GM19023 (cell line): Measurements from ENCODE around the gene RDH13.
"Not testable (repeated sequence)": the region's sequence is repeated elsewhere in the genome, so short reads cannot be mapped to it uniquely, and the experiment has no call there.

Experiments used
- ATAC-seq: cut with Tn5 transposase; IDR thresholded peaks from one replicate; pipeline ENCODE4 v1.9.1; 2021; ENCODE audit warnings: mild to moderate bottlenecking, moderate library complexity; ENCODE audit not compliant: unreplicated experiment

RDH13 gene

DNA sequence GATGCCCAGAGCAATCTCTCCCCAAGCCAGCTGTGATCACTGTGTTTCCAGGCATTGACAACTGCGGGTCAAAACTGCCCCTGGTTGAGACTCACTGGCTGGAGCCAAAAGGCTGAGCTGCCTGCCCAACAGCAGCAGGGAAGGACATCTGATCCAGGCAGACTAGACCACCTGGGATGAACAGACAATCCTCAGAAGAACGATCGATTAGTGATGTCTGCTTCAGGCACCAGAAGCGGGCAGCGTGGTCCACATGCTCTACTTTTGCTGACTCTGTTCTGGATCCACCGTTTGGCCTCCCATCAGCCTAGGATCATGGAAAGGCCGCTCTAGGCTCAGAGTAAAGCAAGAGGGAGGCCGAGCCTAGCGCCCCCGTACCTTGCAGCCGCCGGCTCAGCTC, 15.0 kb downstream of the RDH13 start:
- no peak for ATAC-seq

DNA sequence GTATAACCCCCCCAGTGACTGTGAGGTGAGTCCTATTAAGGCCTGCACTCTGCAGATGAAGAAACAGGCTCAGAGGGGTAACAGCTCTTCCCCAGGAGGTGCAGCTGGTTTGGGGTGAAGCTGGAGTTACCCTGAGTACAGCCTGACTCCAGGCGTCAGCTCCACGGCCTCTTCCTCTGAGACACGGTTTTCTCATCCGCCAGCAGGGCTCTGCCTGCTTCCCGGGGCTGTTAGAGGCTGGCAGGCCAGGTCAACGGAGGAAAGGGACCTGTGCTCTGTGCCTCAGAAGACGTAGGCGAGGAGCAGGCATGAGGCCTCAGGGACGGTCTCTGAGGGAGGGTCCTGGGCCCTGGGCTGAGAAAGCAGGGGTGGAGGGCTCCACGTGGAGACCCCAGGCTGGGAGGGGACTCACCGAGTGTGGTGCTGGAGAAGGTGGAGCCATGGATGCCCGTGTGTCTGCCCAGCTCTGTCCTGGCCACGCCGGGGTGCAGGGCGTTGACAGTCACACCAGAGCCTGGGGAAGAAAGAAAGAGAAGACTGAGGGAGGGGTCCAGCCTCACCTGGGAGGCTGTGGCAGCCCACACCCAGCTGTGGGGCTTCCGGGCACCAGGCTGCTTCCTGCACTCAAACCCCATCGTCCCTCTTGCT, 15.8 kb downstream of the RDH13 start:
- ATAC-seq = no peak

DNA sequence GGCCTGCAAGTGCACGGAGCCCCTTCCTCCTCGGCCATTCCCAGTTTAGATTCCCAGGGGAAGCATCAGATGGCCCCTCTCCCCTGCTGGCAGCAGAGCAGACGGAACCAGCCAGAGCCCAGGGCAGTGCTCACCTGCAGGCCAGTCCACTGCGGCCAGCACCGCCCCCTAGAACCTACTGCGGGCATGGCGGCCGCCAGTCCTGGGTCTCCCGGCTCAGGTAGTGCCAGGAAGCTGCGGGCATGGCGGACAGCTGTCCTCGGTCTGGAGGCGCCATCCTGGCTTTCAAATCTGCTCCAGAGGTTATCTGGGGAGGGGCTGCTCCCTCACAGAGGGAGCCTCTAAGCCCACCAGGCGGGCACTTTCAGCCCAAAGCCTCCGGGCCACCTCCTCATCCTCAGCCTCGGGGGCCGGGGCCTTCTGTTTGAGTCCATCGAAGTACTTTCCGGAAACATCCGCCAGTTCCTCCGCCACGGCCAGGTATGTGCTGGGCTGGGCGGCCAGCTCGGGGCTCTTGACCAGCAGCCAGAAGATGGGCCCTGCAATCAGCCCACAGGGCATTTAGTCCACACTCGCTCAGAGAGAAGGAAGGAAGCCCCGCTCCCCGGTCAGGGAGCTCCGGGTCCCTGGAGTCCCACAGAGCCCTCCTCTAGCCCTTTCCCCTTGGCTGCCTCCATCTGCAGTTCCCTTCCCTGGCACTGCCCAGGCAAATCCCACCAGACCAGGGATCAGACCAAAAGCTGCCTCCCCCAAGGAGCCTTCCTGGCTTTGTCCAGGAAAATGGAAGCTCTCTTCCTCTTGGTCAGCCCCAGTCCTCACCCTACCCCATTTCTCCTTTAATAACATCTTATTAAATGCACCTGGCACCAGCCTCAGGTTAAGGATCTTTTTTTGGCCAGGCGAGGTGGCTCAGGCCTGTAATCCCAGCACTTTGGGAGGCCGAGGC, 17.9 kb downstream of the RDH13 start:
- ATAC-seq = no peak

DNA sequence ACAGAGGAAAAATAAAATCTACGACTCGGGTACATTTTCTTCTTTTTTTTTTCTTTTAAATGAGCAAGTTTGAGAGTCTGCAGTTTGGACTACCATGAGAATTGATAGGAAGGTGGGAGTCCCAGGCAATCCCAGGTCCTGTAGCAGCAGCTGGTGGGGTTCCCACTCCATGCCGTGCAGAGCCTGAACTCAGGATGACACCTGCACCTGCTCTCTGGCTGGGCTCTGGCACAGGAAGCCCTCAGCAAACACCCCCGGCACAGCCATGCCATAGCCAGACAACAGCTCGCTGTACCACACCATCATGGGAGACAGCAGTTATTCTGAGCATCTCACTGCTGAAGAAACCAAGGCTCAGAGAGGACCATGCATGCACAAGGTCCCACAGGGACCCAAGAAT, 18.7 kb downstream of the RDH13 start:
- no peak for ATAC-seq

DNA sequence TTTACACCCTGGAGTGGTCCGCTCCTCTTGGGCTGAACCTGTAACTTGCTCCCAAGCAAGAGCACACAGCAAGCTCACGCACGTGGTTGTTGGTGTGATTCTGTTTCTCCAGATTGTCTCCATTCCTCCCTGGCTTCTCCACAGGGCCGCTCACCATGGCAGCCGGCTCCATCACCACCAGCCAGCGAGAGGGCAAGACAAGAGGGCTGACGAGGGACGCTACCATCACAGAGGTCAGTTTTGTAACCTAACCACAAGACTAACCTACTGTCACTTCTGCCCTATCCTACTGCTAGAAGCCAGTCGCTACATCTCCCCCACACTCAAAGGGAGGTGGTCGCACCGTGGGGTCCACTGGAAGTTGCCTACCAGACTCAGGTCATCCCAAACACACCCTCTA, 20.3 kb downstream of the RDH13 start:
- no peak for ATAC-seq

DNA sequence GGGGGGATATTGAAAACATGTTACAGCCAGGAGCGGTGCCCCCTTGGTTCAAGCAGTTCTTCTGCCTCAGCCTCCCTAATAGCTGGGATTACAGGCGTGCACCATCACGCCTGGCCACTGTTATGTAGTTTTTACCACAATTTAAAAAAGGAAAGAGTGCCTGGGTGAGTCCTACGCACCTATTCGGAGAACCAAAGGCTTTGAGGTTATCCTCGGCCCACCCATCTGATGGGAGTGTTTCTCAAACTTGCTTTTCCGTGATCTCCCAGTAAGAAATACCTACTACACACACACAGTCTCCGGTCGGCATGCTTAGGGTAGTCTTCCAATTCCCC, 20.6 kb downstream of the RDH13 start:
- no peak for ATAC-seq

DNA sequence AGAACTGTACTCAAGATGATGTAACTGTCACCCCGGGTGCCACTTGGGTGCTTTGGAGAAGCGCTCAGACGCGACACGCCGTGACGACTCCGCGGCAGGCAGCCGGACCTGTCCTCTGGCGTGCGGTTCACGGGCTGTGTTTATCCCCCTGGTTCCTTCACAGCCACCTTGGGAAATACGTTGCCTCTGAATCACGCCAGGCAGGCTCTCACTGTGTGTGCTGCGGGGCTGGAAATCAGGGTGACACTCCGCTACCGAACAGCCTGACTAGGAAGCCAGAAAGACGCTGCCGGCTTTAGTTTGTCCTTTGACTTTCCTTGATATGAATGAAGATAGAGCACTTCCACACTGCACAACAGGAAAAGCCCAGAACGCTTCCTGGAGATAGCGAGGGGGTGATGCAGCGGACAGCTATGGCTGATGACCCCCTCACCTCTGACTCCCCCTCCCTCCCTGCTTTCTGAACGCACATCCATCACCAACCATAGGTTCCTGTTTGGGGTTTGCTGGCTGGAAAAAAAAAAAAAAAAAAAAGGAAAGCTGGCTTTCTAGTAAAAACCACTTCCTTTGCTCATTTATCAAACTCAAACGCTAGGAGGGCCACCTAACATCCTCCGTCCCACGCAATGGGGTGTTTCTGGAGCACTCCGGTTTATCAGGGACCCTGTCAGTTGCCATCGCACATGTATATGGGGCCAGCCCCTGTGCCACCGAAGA, 21.2 kb downstream of the RDH13 start:
- ATAC-seq = no peak

DNA sequence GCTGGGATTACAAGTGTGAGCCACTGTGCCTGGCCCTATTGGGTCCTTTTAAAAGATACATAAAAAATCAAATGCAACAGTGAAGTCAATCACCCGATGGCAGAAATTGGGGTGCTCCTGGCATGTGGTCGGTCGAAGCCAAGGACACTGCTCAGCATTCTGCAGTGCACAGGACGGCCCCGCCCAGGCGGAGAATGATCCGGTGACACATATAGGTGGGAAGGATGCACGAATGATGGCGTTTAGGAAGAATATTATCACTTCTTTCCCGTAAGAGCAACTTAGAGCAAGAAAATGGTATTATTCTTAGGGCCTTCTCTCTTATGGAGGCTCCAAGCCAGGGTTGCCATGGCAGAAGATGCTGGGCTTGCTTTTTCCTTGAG, 21.7 kb downstream of the RDH13 start:
- no peak for ATAC-seq

DNA sequence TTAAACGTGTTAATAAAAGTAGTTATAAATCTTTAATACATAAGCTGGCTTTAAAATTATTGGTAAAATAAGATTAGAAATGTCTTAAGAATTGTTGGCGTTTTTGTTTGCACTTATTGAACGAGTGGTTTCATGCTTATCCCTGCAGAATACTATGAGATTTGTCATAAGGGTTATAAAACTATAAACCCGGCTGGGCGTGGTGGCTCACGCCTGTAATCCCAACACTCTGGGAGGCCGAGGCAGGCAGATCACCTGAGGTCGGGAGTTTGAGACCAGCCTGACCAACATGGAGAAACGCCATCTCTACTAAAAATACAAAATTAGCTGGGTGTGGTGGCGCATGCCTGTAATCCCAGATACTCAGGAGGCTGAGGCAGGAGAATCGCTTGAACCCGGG, 22.3 kb downstream of the RDH13 start:
- not testable (repeated sequence) for ATAC-seq

DNA sequence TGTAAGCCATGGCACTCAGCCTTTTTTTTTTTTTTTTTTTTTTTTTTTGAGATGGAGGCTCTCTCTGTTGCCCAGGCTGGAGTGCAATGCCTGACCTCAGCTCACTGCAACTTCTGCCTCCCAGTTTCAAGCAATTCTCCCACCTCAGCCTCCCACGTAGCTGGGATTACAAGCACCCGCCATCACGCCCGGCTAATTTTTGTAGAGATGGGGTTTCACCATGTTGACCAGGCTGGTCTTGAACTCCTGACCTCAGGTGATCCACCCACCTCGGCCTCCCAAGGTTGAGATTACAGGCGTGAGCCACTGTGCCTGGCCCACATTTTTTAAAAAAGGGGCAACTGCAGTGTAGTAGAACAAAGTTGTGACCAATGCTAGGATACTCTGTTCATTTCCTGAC, 25.3 kb downstream of the RDH13 start:
- ATAC-seq = not testable (repeated sequence)

DNA sequence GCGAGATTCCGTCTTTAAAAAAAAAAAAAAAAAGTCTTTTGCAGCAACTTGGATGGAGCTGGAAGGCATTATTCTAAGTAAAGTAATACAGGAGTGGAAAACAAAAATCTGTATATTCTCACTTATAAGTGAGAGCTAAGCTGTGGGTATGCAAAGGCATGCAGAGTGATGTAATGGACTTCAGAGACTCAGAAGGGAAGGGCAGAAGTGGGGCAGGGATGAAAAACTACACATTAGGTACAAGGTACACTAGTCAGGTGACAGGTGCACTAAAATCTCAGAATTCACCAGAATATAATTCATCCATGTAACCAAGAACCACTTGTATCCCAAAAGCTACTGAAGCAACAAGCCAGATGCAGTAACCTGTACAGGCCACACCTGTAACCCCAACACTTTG, 26.9 kb downstream of the RDH13 start:
- ATAC-seq = no peak

DNA sequence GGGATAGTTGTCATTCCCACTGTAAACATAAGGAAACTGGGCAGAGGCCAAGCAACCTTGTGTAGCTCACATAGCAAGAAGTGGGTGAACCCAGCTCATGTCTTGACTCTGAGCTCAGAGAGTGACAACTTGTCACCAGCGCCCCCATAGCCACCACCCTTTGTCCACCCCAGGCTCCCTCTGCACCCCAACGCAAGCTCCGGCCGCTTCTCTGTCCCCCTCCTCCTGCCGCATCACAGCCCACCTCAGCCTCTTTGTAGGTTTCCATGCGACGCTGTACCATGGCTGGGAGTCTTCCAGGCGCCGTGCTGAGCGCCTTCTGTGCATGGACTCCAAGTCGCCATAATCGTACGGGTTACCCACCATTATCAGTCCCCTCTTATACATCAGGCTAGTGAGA, 28.2 kb downstream of the RDH13 start:
- ATAC-seq = no peak

DNA sequence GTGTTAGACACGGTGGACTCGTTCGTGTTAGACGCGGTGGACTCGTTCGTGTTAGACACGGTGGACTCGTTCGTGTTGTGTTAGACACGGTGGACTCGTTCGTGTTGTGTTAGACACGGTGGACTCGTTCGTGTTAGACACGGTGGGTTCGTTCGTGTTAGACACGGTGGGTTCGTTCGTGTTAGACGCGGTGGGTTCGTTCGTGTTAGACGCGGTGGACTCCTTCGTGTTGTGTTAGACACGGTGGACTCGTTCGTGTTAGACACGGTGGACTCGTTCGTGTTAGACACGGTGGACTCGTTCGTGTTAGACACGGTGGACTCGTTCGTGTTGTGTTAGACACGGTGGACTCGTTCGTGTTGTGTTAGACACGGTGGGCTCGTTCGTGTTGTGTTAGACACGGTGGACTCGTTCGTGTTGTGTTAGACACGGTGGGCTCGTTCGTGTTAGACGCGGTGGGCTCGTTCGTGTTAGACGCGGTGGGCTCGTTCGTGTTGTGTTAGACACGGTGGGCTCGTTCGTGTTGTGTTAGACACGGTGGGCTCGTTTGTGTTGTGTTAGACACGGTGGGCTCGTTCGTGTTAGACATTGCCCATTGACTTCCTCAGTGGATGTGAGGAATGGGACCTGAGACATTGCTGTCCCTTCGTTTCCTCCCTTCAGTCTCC, 29.8 kb downstream of the RDH13 start:
- ATAC-seq = not testable (repeated sequence)

DNA sequence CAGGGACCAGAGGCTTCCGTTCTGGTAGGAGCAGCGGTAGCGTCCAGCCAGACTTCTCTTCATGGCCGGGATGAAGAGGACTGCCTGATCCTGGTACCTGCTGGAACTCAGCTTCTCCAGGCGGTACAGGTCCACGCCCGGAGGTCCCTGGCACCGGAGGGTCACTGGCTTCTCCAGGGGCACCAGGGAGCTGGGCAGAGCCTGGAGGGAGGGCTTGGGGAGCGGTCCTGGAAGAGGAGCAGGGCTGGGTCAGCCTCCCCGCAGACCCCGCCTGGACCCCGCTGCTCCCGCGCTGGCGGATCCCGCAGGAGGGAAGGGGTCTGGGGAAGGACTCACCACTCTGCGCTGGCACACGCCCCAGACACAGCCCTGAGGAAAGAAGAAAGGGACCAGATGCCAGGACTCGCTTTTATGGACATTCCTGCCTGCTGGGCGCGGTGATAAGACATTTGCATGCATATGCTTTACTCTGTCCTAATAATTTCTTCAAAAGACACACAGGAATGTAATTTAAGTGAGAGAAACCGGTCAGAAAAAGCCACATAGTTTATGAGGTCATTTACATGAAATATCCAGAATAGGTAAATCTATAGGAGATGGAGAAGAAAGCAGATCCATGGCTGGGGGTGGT, 30.7 kb downstream of the RDH13 start:
- ATAC-seq = no peak

DNA sequence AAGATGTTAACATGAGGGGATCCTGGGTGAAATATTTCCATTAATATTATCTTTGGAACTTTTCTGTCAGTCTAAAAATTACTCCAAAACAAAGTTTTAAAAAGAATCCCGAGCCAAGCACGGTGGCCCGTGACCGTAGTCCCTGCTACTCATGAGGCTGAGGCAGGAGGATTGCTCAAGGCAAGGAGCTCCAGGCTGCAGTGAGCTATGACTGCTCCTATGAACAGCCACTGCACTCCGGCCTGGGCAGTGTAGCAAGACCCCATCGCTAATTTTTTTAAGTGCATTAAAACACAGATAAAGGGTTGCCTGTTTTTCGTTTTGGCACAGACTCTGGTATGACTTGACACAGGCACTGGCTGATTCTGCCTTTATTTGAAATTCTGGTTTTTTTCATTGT, 31.8 kb downstream of the RDH13 start:
- ATAC-seq = no peak

DNA sequence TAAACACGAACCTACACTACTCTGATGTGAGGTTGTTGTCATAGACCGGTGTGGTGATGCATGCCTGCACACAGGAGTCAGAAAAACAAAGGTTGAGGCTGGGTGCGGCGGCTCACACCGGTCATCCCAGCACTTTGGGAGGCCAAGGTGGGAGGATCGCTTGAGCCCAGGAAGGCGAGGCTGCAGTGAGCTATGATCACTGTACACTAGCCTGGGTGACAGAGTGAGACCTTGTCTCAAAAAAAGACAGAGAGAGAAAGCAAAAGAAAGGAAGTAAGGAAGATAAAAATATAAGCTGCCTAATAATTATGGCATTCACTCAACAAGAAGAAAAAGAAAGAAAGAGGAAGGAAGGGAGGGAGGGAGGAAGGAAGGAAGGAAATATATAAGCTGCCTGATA, 34.2 kb downstream of the RDH13 start:
- ATAC-seq = no peak

DNA sequence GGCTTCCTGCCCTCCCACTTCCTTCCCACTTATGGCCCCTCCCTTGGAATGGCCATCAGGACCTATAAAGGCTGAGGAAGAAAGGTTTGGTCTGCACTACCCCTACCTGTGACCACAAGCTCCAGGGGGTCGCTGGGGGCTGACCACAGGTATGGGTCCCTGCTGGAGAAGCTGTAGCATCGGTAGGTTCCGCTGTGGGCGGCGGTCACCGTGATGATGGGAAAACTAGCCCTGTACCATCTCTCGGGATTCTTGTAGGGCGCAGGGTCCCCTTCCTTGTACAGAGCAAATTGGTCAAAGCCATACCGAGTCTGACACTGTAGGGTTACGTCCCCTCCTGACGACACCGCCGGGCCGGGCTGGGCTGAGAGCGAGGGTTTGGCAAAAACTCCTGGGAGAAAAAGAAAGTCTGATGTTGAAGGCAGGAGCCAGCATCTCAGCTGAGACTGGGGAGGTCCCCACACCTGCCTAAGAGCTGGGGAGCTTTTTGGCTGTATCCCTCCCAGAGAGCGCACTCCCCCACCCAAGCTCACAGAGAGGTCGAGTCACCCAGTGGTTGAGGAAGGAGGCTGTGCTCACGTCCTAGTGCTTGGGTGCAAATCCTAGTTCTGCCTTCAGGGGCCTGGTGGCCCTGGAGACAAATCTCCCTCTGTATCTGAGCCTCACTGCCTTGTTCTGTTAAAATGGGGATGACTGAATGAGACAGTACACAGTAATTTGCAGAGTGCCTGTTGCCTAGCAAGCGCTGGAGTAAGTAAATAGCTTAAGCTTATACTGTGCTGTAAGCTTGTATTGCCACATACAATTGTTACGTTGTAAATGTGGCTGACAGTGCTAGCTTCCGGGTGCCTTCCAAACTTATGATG, 35.2 kb downstream of the RDH13 start:
- ATAC-seq = no peak

DNA sequence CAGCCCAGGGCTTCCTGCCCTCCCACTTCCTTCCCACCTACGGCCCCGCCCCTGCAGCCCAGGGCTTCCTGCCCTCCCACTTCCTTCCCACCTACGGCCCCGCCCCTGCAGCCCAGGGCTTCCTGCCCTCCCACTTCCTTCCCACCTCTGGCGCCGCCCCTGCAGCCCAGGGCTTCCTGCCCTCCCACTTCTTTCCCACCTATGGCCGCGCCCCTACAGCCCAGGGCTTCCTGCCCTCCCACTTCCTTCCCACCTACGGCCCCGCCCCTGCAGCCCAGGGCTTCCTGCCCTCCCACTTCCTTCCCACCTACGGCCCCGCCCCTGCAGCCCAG, 35.8 kb downstream of the RDH13 start:
- ATAC-seq = not testable (repeated sequence)

DNA sequence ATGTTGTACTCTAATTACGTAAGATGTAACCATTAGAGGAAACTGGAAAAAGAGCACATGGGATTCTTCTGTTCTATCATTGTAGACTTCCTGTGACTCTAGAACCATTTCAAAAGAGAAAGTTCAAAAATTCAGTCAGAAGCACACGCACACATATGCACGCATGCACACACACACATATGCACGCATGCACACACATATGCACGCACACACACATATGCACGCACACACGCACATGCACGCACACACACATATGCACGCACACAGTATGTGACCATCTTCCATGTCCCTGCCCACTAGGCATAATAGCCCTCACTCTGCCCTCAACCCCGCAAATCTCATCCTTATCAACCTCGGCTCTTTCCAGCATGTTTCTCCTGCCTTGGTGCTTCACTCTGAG, 38.8 kb downstream of the RDH13 start:
- no peak for ATAC-seq

DNA sequence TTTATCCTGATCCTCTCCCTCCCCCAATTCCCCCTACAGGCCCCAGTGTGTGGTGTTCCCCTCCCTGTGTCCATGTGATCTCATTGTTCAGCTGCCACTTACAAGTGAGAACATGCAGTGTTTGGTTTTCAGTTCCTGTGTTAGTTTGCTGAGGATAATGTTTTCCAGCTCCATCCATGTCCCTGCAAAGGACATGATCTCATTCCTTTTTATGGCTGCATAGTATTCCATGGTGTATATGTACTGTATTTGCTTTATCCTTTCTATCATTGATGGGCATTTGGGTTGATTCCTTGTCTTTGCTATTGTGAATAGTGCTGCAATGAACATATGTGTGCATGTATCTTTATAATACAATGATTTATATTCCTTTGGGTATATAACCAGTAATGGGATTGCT, 42.6 kb downstream of the RDH13 start:
- not testable (repeated sequence) for ATAC-seq
